ENCODE measurements around the gene DBN1. TPM values are rescaled to one million over a fixed set of nuclear protein-coding genes. Genes with fewer than 3 reads are reported as not detected.
"Not testable (repeated sequence)": the region's sequence is repeated elsewhere in the genome, so short reads cannot be mapped to it uniquely, and the experiment has no call there.

DBN1 gene
- total RNA-seq, 1 experiment from 2014 or later: 127 TPM

- intact Hi-C loops (cut with micrococcal nuclease): no loop called here
- H3K4me2 ChIP-seq (ENCODE audit: low read length): no peak overlapping the region
- no peaks in the 10 kb centered on the region for H4K20me1 ChIP-seq (ENCODE audit: low read length)
Measured at GRCh38 chr5:177487975-177488374, 14.5 kb upstream of the DBN1 start.

GRCh38 chr5:177487144-177487543 is 13.7 kb upstream of the DBN1 start:
- POLR2A ChIA-PET (ENCODE audit: unreplicated experiment): no interaction called here
- H3K9me2 ChIP-seq (replicated peaks; ENCODE audit: low read length): no peaks in the 10 kb centered on the region
- no peaks in the 10 kb centered on the region for H3K9me3 ChIP-seq (ENCODE audit: low read length)
- H2AFZ ChIP-seq (ENCODE audit: low read length): no peak overlapping the region
- H3K79me2 ChIP-seq (ENCODE audit: low read length): peaks cover 1% of the 10 kb centered on the region; the same call in 1 of the 2 replicates
- no peak overlapping the region for H3K4me2 ChIP-seq (ENCODE audit: low read length)
- no TSS peak for BruUV-seq (replicated peaks)
- peaks cover 41% of the 10 kb centered on the region for H3K36me3 ChIP-seq (ENCODE audit: low read depth, low read length)
- intact Hi-C loops (cut with micrococcal nuclease): no loop called here
- H3K27me3 ChIP-seq (ENCODE audit: low read length): no peaks in the 10 kb centered on the region
- H3K4me1 ChIP-seq (ENCODE audit: insufficient read depth, low read length): no peaks in the 10 kb centered on the region
- H3F3A ChIP-seq (ENCODE audit: low read length, unreplicated experiment): peaks cover 3% of the 10 kb centered on the region
- no peaks in the 10 kb centered on the region for H4K20me1 ChIP-seq (ENCODE audit: low read length)
- no peak overlapping the region for H3K4me3 ChIP-seq (ENCODE audit: low read length)
- no peak for TF ChIP-seq EZH2 (IDR thresholded peaks at IDR 0.05; ENCODE audit: low read length, unreplicated experiment)
- TF ChIP-seq EZH2phosphoT487 (IDR thresholded peaks at IDR 0.05; ENCODE audit: borderline replicate concordance, low read length): no peak
- TF ChIP-seq CTCF (conservative IDR thresholded peaks at IDR 0.05; ENCODE audit: low read depth, low read length): no peak
- no peak overlapping the region for H3K27ac ChIP-seq (ENCODE audit: low read length)
- ATAC-seq (no peak), DNase-seq (no peak)
- no peak overlapping the region for H3K9ac ChIP-seq (ENCODE audit: low read length)
- CTCF ChIA-PET: no interaction called here

More at GRCh38 chr5:177487975-177488374, 14.5 kb upstream of the DBN1 start:
- Histone ChIP-seq H3K4me1 (ENCODE audit: insufficient read depth, low read length) (0 out of 2 replicates have a peak, but pooled peaks cover under 1% of the 10 kb centered on the region), H3K9me2 (replicated peaks; ENCODE audit: low read length) (no peaks in the 10 kb centered on the region), H3K9ac (ENCODE audit: low read length) (no peak overlapping the region), H3F3A (ENCODE audit: low read length, unreplicated experiment) (no peaks in the 10 kb centered on the region), H2AFZ (ENCODE audit: low read length) (no peak overlapping the region), H3K27me3 (ENCODE audit: low read length) (no peaks in the 10 kb centered on the region), H3K79me2 (ENCODE audit: low read length) (peaks cover 9% of the 10 kb centered on the region), H3K4me3 (ENCODE audit: low read length) (no peak overlapping the region), H3K27ac (ENCODE audit: low read length) (no peak overlapping the region), H3K9me3 (ENCODE audit: low read length) (no peaks in the 10 kb centered on the region), H3K36me3 (ENCODE audit: low read depth, low read length) (peaks cover 49% of the 10 kb centered on the region)
- no TSS peak for BruUV-seq (replicated peaks)
- ChIA-PET POLR2A (ENCODE audit: unreplicated experiment) (no interaction called here), CTCF (no interaction called here)
- DNase-seq (no peak), ATAC-seq (no peak)
- no peak for TF ChIP-seq EZH2phosphoT487 (IDR thresholded peaks at IDR 0.05; ENCODE audit: borderline replicate concordance, low read length)
- peak; percentile 33 for TF ChIP-seq CTCF (conservative IDR thresholded peaks at IDR 0.05; ENCODE audit: low read depth, low read length)

GRCh38 chr5:177486256-177486655 is 12.8 kb upstream of the DBN1 start:
- H3F3A ChIP-seq (ENCODE audit: low read length, unreplicated experiment): peaks cover 3% of the 10 kb centered on the region
- no peak overlapping the region for H2AFZ ChIP-seq (ENCODE audit: low read length)
- no peak overlapping the region for H3K9ac ChIP-seq (ENCODE audit: low read length)
- no peak overlapping the region for H3K27ac ChIP-seq (ENCODE audit: low read length)
- no peaks in the 10 kb centered on the region for H3K9me3 ChIP-seq (ENCODE audit: low read length)
- BruUV-seq (replicated peaks): no TSS peak
- DNase-seq: no peak
- H3K4me1 ChIP-seq (ENCODE audit: insufficient read depth, low read length): no peaks in the 10 kb centered on the region
- H3K79me2 ChIP-seq (ENCODE audit: low read length): no peaks in the 10 kb centered on the region
- POLR2A ChIA-PET (ENCODE audit: unreplicated experiment): no interaction called here
- H3K27me3 ChIP-seq (ENCODE audit: low read length): no peaks in the 10 kb centered on the region
- H4K20me1 ChIP-seq (ENCODE audit: low read length): no peaks in the 10 kb centered on the region
- no peak overlapping the region for H3K4me2 ChIP-seq (ENCODE audit: low read length)
- H3K4me3 ChIP-seq (ENCODE audit: low read length): no peak overlapping the region
- ATAC-seq: no peak
- H3K9me2 ChIP-seq (replicated peaks; ENCODE audit: low read length): no peaks in the 10 kb centered on the region
- peaks cover 37% of the 10 kb centered on the region for H3K36me3 ChIP-seq (ENCODE audit: low read depth, low read length)
- TF ChIP-seq CTCF (conservative IDR thresholded peaks at IDR 0.05; ENCODE audit: low read depth, low read length): no peak
- TF ChIP-seq EZH2phosphoT487 (IDR thresholded peaks at IDR 0.05; ENCODE audit: borderline replicate concordance, low read length): no peak
- TF ChIP-seq EZH2 (IDR thresholded peaks at IDR 0.05; ENCODE audit: low read length, unreplicated experiment): no peak
- intact Hi-C loops (cut with micrococcal nuclease): no loop called here
- CTCF ChIA-PET: no interaction called here

DNA sequence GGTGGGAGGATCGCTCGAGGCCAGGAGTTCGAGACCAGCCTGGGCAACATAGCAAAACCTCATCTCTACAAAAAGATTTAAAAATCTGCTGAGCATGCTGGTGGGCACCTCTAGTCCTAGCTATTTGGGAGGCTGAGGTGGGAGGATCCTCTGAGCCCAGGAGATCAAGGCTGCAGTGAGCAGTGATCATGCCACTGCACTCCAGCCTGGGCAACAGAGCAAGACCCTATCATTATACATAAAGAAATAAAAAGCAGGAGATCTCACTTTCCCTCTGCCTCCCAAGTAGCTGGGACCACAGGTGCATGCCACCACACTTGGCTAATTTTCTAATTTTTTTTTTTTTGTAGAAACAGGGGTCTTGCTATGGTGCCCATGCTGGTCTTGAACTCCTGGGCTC is 12.3 kb upstream of the DBN1 start:
- H3K27me3 ChIP-seq (ENCODE audit: low read length); CTCF ChIA-PET; H4K20me1 ChIP-seq (ENCODE audit: low read length); BruUV-seq (replicated peaks); H3K9me3 ChIP-seq (ENCODE audit: low read length); H3K4me3 ChIP-seq (ENCODE audit: low read length); H3K9me2 ChIP-seq (replicated peaks; ENCODE audit: low read length); ATAC-seq; H3K4me2 ChIP-seq (ENCODE audit: low read length); intact Hi-C loops (cut with micrococcal nuclease); H3F3A ChIP-seq (ENCODE audit: low read length, unreplicated experiment); H3K4me1 ChIP-seq (ENCODE audit: insufficient read depth, low read length); H2AFZ ChIP-seq (ENCODE audit: low read length); H3K9ac ChIP-seq (ENCODE audit: low read length); H3K79me2 ChIP-seq (ENCODE audit: low read length); POLR2A ChIA-PET (ENCODE audit: unreplicated experiment); DNase-seq; H3K27ac ChIP-seq (ENCODE audit: low read length): not testable (repeated sequence)
- H3K36me3 ChIP-seq (ENCODE audit: low read depth, low read length): peaks cover 32% of the 10 kb centered on the region

Data from PC-3 (cell line).